Measurements from ENCODE around the gene DRC7. TPM values are rescaled to one million over a fixed set of nuclear protein-coding genes. Genes with fewer than 3 reads are reported as not detected.

DRC7 gene
- total RNA-seq, 1 donor from 2014 or later, result not detected

DNA sequence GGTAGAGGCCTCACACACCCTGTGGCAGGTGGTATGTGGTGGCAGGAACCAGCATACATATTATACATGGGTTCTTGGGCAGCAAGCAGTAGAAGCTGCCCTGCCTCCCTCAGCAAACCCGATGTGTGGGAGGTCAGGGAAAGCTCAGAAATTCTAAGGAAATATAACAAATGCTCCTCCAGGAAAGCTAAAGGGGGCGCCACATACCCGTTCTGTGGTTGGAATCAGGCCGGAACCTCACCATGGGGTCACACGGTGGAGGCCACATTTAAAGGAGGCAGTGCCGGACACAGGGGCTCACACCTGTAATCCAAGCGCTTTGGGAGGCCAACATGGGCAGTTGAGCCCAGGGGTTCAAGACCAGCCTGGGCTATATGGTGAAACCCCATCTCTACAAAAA is 28.6 kb downstream of the DRC7 start:
- Mint-ChIP-seq H3K27me3 (ENCODE audit: unreplicated experiment) (peaks cover 5% of the 10 kb centered on the region), H3K4me1 (ENCODE audit: low read depth, unreplicated experiment) (no peaks in the 10 kb centered on the region), H3K27ac (ENCODE audit: unreplicated experiment) (no peak overlapping the region), H3K36me3 (ENCODE audit: unreplicated experiment) (no peaks in the 10 kb centered on the region), H3K4me3 (ENCODE audit: unreplicated experiment) (no peak overlapping the region), H3K9me3 (ENCODE audit: unreplicated experiment) (peaks cover 5% of the 10 kb centered on the region)
- DNase-seq, result peak; percentile 46
- TF ChIP-seq CTCF (IDR thresholded peaks at IDR 0.05; ENCODE audit: partially characterized antibody, unreplicated experiment), result peak; percentile 28

DNA sequence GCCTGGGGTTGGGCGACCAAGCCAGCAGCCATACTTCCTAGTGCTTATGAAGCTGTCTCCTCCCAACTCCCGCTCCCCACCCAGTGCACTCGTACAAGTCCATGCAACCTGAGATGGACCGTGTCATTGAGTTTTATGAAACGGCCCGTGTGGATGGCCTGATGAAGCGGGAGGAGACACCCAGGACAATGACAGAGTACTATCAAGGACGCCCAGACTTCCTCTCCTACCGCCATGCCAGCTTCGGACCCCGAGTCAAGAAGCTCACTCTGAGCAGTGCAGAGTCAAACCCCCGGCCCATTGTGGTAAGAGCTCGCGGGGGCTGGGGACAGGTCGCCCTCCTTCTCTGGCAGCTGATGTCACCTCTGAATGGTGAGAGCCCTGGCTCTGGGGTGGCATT is 29.9 kb downstream of the DRC7 start:
- no peak for TF ChIP-seq CTCF (IDR thresholded peaks at IDR 0.05; ENCODE audit: partially characterized antibody, unreplicated experiment)
- Mint-ChIP-seq H3K36me3 (ENCODE audit: unreplicated experiment) (no peaks in the 10 kb centered on the region), H3K27me3 (ENCODE audit: unreplicated experiment) (peaks cover 2% of the 10 kb centered on the region), H3K4me3 (ENCODE audit: unreplicated experiment) (no peak overlapping the region), H3K4me1 (ENCODE audit: low read depth, unreplicated experiment) (no peaks in the 10 kb centered on the region), H3K27ac (ENCODE audit: unreplicated experiment) (no peak overlapping the region), H3K9me3 (ENCODE audit: unreplicated experiment) (peaks cover under 1% of the 10 kb centered on the region)
- no peak for DNase-seq

GRCh38 chr16:57725151-57725550 is 30.5 kb downstream of the DRC7 start:
- TF ChIP-seq CTCF (IDR thresholded peaks at IDR 0.05; ENCODE audit: partially characterized antibody, unreplicated experiment), result no peak
- Mint-ChIP-seq H3K36me3 (ENCODE audit: unreplicated experiment) (no peaks in the 10 kb centered on the region), H3K4me3 (ENCODE audit: unreplicated experiment) (no peak overlapping the region), H3K9me3 (ENCODE audit: unreplicated experiment) (no peaks in the 10 kb centered on the region), H3K4me1 (ENCODE audit: low read depth, unreplicated experiment) (no peaks in the 10 kb centered on the region), H3K27me3 (ENCODE audit: unreplicated experiment) (peaks cover 2% of the 10 kb centered on the region), H3K27ac (ENCODE audit: unreplicated experiment) (no peak overlapping the region)
- no peak for DNase-seq

GRCh38 chr16:57725554-57725953 is 30.9 kb downstream of the DRC7 start:
- no peaks in the 10 kb centered on the region for H3K9me3 Mint-ChIP-seq (ENCODE audit: unreplicated experiment)
- H3K4me1 Mint-ChIP-seq (ENCODE audit: low read depth, unreplicated experiment), result no peaks in the 10 kb centered on the region
- no peak overlapping the region for H3K4me3 Mint-ChIP-seq (ENCODE audit: unreplicated experiment)
- H3K27ac Mint-ChIP-seq (ENCODE audit: unreplicated experiment), result no peak overlapping the region
- H3K36me3 Mint-ChIP-seq (ENCODE audit: unreplicated experiment), result no peaks in the 10 kb centered on the region
- DNase-seq, result no peak
- no peak for TF ChIP-seq CTCF (IDR thresholded peaks at IDR 0.05; ENCODE audit: partially characterized antibody, unreplicated experiment)
- H3K27me3 Mint-ChIP-seq (ENCODE audit: unreplicated experiment), result peaks cover 2% of the 10 kb centered on the region

- TF ChIP-seq CTCF (IDR thresholded peaks at IDR 0.05; ENCODE audit: partially characterized antibody, unreplicated experiment), result no peak
- no peaks in the 10 kb centered on the region for H3K9me3 Mint-ChIP-seq (ENCODE audit: unreplicated experiment)
- DNase-seq, result no peak
These were observed 31.4 kb downstream of the DRC7 start for GRCh38 chr16:57725976-57726375.

More at GRCh38 chr16:57725976-57726375, 31.4 kb downstream of the DRC7 start:
- Mint-ChIP-seq H3K36me3 (ENCODE audit: unreplicated experiment) (no peaks in the 10 kb centered on the region), H3K4me3 (ENCODE audit: unreplicated experiment) (no peak overlapping the region), H3K27ac (ENCODE audit: unreplicated experiment) (no peak overlapping the region), H3K27me3 (ENCODE audit: unreplicated experiment) (peaks cover 2% of the 10 kb centered on the region), H3K4me1 (ENCODE audit: low read depth, unreplicated experiment) (no peaks in the 10 kb centered on the region)

All from glutamatergic neuron (in vitro differentiated cells).